Naive thymus-derived CD8-positive, alpha-beta T cell (primary cell): Measurements from ENCODE around the gene GPC6. TPM values are rescaled to one million over a fixed set of nuclear protein-coding genes. Genes with fewer than 3 reads are reported as not detected.

Experiments
- ATAC-seq, 2 donors: fragments of 150-1000 bp; cut with Tn5 transposase in 1 of 2; sonication (Bioruptor Pico), chemical (Tn5 transposase) in 1 of 2; 1 replicate in 1 of 2; 2 replicates in 1 of 2; pipeline ENCODE4 v1.10.0; 2021; ENCODE audit warnings: mild to moderate bottlenecking in 2 of 2, moderate library complexity in 2 of 2
- POLR2A ChIA-PET: fragments of 350-600 bp; sonication (Branson Sonifier 250); formaldehyde crosslinking; loops from one replicate; lab custom pipeline; 2021; ENCODE audit warnings: antibody characterized with exemption; lab: Charles Lee
- DNase-seq, 10 donors: peaks; one replicate each; pipeline versions ENCODE4 v3.0.0 to v3.0.0-alpha.2; 2020 to 2022
- H3K27ac Mint-ChIP-seq, 10 donors: one replicate each; pipeline ENCODE4 v1.8.0; 2020 to 2022; ENCODE audit warnings: mild to moderate bottlenecking in 10 of 10, mixed read lengths in 10 of 10, moderate library complexity in 4 of 10, inconsistent platforms in 1 of 10
- H3K27me3 Mint-ChIP-seq, 5 donors: one replicate each; pipeline ENCODE4 v1.8.0; 2021 to 2022; ENCODE audit warnings: mixed read lengths in 5 of 5
- H3K36me3 Mint-ChIP-seq, 3 donors: one replicate each; pipeline ENCODE4 v1.8.0; 2020 to 2022; ENCODE audit warnings: mixed read lengths in 3 of 3, mild to moderate bottlenecking in 2 of 3, inconsistent platforms in 1 of 3
- H3K4me1 Mint-ChIP-seq, 4 donors: one replicate each; pipeline ENCODE4 v1.8.0; 2021 to 2022; ENCODE audit warnings: mixed read lengths in 4 of 4
- H3K4me3 Mint-ChIP-seq, 10 donors: one replicate each; pipeline ENCODE4 v1.8.0; 2020 to 2022; ENCODE audit warnings: mild to moderate bottlenecking in 10 of 10, mixed read lengths in 10 of 10, moderate library complexity in 6 of 10, inconsistent platforms in 1 of 10
- H3K9me3 Mint-ChIP-seq, 9 donors: one replicate each; pipeline ENCODE4 v1.8.0; 2020 to 2022; ENCODE audit warnings: mixed read lengths in 9 of 9, mild to moderate bottlenecking in 3 of 9, inconsistent platforms in 1 of 9, moderate library complexity in 1 of 9
- polyA plus RNA-seq, 3 donors: library from polyadenylated mRNA; unstranded; fragments of 300-500 nt; fragmentation: Illumina TruSeq; gene quantifications; one replicate each; pipeline ENCODE4 v1.2.3, GENCODE V29; 2021
- total RNA-seq, 8 experiments: library from RNA in 2 of 8; stranded (reverse) in 2 of 8; gene quantifications; one replicate each; pipeline ENCODE4 v1.2.3 and lab custom pipeline; 2021 to 2026

Gene GPC6
- total and polyA plus RNA-seq, 5 experiments from 2014 or later: not detected

DNA sequence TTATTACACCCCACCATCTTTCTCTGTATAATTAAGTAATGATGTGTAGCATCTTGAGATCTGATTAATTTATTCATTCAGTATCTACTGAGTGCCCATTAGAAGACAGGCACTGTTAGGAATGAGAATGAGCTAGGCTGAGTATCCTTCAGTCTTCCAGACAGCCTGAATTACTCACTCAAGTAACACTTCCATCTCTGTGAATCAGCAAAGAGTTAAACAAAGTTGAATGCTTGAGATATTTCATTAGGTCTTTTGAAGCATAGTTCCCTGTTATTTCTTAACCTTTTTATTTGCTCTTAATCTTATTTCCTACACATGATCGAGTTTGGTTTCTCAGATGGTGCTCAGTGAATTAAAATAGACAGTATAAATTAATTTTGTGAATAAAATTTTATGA, 839.1 kb downstream of the GPC6 start:
- H3K4me3 Mint-ChIP-seq: no peak overlapping the region
- no peak for ATAC-seq

DNA sequence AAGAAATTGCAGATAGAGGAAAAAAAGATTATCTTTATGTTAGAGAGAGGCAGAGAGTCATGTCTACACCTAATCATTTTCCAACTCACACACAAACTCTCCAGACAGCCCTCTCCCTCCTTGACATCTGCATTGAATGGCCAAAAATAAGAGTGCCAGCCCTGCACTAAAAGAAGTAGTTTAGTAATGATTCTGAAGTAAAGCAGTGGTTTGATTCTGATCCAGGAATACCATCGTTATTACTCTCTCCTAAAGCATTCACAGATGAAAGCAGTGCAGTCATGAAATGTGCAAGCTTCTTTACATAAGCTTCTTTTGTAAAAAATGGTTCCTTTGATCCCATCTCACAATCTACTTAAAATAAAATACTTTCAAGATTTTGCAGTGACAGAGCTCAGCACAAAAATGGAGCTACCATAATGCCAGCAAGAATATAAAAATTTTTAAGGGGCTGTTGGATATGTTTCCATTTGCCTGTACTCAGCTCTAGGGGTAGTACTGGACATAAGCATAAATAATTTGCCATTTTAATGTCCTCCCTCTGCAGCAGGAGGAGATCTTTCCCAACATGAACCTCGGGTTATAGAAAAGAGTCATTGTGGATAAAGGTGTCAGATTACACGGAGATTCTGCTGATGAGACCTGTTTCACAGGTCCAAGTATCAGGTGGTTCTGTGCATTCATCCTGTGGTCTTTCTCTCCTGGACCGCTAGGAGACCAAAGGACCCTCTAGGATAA, 846.6 kb downstream of the GPC6 start:
- Mint-ChIP-seq H3K27me3 (peaks cover 0 to 16% (median 2%) of the 10 kb centered on the region in 5 donors), H3K9me3 (peaks cover 0 to 19% (median 8%) of the 10 kb centered on the region in 9 donors), H3K36me3 (peaks cover 0 to 2% (median 0%) of the 10 kb centered on the region in 3 donors), H3K27ac (no peak overlapping the region), H3K4me3 (no peak overlapping the region), H3K4me1 (no peaks in the 10 kb centered on the region)
- DNase-seq (no peak), ATAC-seq (no peak)
- POLR2A ChIA-PET: no interaction called here

More for the DNA sequence above, 839.1 kb downstream of the GPC6 start:
- H3K27ac Mint-ChIP-seq: no peak overlapping the region
- peaks cover 0 to 12% (median 0%) of the 10 kb centered on the region in 9 donors for H3K9me3 Mint-ChIP-seq
- no peaks in the 10 kb centered on the region for H3K36me3 Mint-ChIP-seq
- no peaks in the 10 kb centered on the region for H3K4me1 Mint-ChIP-seq
- no peak for DNase-seq
- peaks cover 0 to 7% (median 0%) of the 10 kb centered on the region in 5 donors for H3K27me3 Mint-ChIP-seq
- POLR2A ChIA-PET: no interaction called here

GRCh38 chr13:94079876-94080275, 853.3 kb downstream of the GPC6 start:
- Mint-ChIP-seq H3K9me3 (peaks cover 0 to 19% (median 6%) of the 10 kb centered on the region in 9 donors), H3K4me1 (no peaks in the 10 kb centered on the region), H3K36me3 (peaks cover 0 to 2% (median 0%) of the 10 kb centered on the region in 3 donors), H3K27ac (no peak overlapping the region), H3K4me3 (no peak overlapping the region), H3K27me3 (peaks cover 5 to 17% (median 9%) of the 10 kb centered on the region in 5 donors)
- ATAC-seq: no peak
- no peak for DNase-seq
- POLR2A ChIA-PET: no interaction called here

DNA sequence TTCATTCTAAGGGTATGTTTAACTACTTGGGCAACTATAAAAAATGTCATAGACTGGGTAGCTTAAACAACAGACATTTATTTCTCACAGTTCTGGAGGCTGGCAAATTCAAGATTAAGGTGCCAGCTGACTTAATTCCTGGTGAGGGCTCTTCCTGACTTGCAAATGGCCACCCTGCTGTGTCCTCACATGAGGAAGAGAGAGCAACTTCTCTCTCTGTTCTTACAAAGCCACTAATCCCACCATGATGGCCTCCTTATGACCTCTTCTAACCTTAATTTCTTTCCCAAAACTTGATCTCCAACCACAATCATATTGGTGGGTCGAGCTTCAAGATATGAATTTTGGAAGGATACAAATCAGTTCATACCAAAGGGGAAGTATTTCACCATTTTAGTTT, 853.9 kb downstream of the GPC6 start:
- DNase-seq: no peak
- POLR2A ChIA-PET: no interaction called here

DNA sequence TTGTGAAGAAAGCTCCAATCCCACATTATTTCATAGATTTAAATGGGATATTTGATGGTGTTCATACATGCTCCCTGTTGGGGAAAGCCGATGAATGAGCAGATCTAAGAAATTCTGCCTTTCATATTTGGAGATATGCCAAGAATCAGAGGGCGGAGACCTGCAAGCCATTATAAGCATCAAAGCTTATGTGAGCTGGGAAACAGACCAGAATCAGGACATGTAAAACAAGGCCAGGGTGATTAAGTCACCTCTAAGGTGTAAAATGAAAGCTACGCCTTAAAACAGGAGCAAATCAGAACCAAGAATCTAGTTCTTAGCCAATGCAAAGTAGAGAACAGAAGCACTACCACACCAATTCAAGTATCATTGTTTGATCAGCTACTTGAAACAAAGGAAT, 860.5 kb downstream of the GPC6 start:
- Mint-ChIP-seq H3K9me3 (peaks cover 0 to 1% (median 0%) of the 10 kb centered on the region in 9 donors), H3K4me3 (no peak overlapping the region), H3K27ac (peak overlapping the region in 1 of 10 donors; percentile 7), H3K36me3 (no peaks in the 10 kb centered on the region), H3K4me1 (no peaks in the 10 kb centered on the region), H3K27me3 (peaks cover 3 to 9% (median 6%) of the 10 kb centered on the region in 5 donors)
- POLR2A ChIA-PET: no interaction called here
- no peak for DNase-seq
- no peak for ATAC-seq

More for the DNA sequence above, 853.9 kb downstream of the GPC6 start:
- Mint-ChIP-seq H3K9me3 (peaks cover 0 to 19% (median 6%) of the 10 kb centered on the region in 9 donors), H3K36me3 (peaks cover 0 to 2% (median 0%) of the 10 kb centered on the region in 3 donors), H3K27me3 (peaks cover 5 to 16% (median 9%) of the 10 kb centered on the region in 5 donors), H3K27ac (no peak overlapping the region), H3K4me3 (no peak overlapping the region), H3K4me1 (no peaks in the 10 kb centered on the region)
- ATAC-seq: no peak

DNA sequence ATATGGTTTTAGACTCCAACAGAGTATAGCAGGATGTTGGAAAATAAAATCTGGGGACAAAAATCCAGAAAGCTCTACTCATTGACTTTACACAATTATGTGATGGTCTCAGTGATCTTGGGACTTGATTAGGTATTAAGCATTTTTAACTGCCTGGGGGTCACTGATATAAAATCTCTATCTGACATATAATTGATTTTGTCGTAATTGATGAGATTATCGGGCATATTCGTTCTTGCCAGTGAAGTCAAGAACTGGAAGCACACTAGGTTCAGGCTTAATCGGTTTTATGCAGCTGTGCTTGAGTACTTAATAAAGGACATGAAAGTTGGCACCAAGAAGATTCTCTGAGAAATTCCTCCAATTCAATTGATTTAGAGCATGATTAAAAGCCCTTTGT, 862.1 kb downstream of the GPC6 start:
- POLR2A ChIA-PET: no interaction called here
- DNase-seq: no peak
- H3K4me1 Mint-ChIP-seq: no peaks in the 10 kb centered on the region
- peaks cover 0 to 11% (median 5%) of the 10 kb centered on the region in 9 donors for H3K9me3 Mint-ChIP-seq
- ATAC-seq: no peak
- H3K27me3 Mint-ChIP-seq: peaks cover 0 to 20% (median 2%) of the 10 kb centered on the region in 5 donors
- peaks cover 0 to 4% (median 0%) of the 10 kb centered on the region in 3 donors for H3K36me3 Mint-ChIP-seq
- H3K27ac Mint-ChIP-seq: no peak overlapping the region
- H3K4me3 Mint-ChIP-seq: no peak overlapping the region

GRCh38 chr13:94090773-94091480, 864.3 kb downstream of the GPC6 start:
- Mint-ChIP-seq H3K27me3 (peaks cover 2 to 11% (median 3%) of the 10 kb centered on the region in 5 donors), H3K27ac (no peak overlapping the region), H3K9me3 (peaks cover 0 to 12% (median 5%) of the 10 kb centered on the region in 9 donors), H3K36me3 (peaks cover 0 to 4% (median 0%) of the 10 kb centered on the region in 3 donors), H3K4me3 (no peak overlapping the region), H3K4me1 (no peaks in the 10 kb centered on the region)
- DNase-seq (no peak), ATAC-seq (no peak)
- POLR2A ChIA-PET: no interaction called here

DNA sequence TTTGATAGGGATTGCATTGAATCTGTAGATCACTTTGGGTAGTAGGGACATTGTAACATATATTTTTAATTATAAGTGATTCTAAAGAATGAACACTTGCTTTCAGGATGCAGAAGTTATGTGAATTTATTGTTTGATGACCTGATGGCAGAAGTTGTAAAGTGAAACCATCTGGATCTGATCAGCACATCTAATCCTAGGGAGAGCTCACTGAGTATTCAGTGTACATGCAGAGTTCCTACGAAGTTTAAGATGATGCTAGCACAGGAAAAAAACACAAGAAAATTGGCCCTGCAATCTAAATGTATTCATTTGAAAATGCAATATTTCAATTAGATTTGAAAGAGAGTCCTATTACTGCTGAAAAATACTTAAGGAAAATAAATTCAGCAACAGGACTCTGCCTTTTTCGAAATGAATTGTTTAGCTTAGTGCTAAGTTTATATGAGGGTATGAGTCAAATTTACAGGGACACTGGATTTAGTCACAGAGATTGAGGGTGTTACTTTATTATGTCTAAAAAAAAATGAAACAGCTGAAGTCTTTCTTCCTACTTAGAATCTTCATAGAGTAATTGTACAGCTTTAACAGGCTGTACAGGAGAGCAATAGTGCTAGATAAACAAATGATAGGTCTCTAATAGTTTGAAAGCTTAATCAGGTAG, 867.2 kb downstream of the GPC6 start:
- H3K4me1 Mint-ChIP-seq: no peaks in the 10 kb centered on the region
- peaks cover 2 to 11% (median 3%) of the 10 kb centered on the region in 5 donors for H3K27me3 Mint-ChIP-seq
- H3K36me3 Mint-ChIP-seq: peaks cover 0 to 4% (median 0%) of the 10 kb centered on the region in 3 donors
- POLR2A ChIA-PET: no interaction called here
- no peak overlapping the region for H3K4me3 Mint-ChIP-seq
- DNase-seq: no peak
- no peak for ATAC-seq
- H3K9me3 Mint-ChIP-seq: peaks cover 0 to 12% (median 5%) of the 10 kb centered on the region in 9 donors
- H3K27ac Mint-ChIP-seq: no peak overlapping the region

GRCh38 chr13:94109715-94110374, 883.2 kb downstream of the GPC6 start:
- Mint-ChIP-seq H3K27me3 (peaks cover 9 to 24% (median 11%) of the 10 kb centered on the region in 5 donors), H3K4me1 (peaks cover 0 to 2% (median 0%) of the 10 kb centered on the region in 4 donors)
- POLR2A ChIA-PET: no interaction called here

DNA sequence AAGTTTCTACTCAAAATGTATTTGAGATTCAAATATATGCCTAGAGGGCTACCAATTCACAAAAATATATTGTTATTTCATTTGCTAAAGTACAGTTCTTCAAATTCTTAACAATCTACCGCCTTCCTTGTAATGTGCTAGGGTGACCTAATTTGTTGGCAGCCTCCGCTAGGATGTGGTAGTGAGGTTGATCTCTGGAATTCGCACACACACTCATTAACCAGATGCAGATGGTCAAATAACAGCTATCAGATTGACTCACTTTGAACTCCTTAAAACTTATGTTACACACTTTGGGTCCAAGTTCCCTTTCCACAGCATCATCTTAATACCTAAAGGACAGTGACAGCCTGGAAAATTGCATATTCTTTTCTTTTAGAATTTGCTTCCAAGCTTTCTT, 885.6 kb downstream of the GPC6 start:
- H3K4me3 Mint-ChIP-seq: no peak overlapping the region
- no peaks in the 10 kb centered on the region for H3K36me3 Mint-ChIP-seq
- H3K9me3 Mint-ChIP-seq: peaks cover 0 to 3% (median 0%) of the 10 kb centered on the region in 9 donors
- DNase-seq: no peak
- ATAC-seq: no peak
- peaks cover under 1 to 4% (median 2%) of the 10 kb centered on the region in 5 donors for H3K27me3 Mint-ChIP-seq
- H3K4me1 Mint-ChIP-seq: peaks cover 0 to 2% (median 0%) of the 10 kb centered on the region in 4 donors
- H3K27ac Mint-ChIP-seq: no peak overlapping the region
- POLR2A ChIA-PET: no interaction called here

More at GRCh38 chr13:94109715-94110374, 883.2 kb downstream of the GPC6 start:
- H3K27ac Mint-ChIP-seq: peak overlapping the region in 1 of 10 donors; percentile 40
- H3K9me3 Mint-ChIP-seq: peaks cover 0 to 10% (median 3%) of the 10 kb centered on the region in 9 donors
- ATAC-seq (no peak), DNase-seq (no peak)
- no peak overlapping the region for H3K4me3 Mint-ChIP-seq
- H3K36me3 Mint-ChIP-seq: peaks cover 0 to 13% (median 0%) of the 10 kb centered on the region in 3 donors

DNA sequence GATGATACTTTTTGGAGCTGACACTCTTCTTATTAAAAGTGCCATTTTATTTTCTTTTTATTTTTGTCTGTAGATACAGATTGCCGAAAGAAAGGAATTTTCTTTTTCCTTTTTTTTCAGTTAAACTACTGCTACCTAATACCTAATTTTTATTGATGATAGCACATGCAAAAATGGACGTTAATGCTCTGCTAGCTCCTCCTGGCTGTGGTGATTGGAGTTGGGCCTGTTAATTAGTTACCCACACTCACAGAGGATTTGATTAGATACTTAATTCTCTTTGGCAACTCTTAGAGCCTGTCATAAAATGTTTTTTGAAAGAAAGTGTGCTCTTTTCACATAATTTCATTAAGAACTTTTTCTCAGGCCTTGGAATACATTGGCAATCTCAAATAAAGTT, 886.1 kb downstream of the GPC6 start:
- Mint-ChIP-seq H3K36me3 (no peaks in the 10 kb centered on the region), H3K27me3 (peaks cover 0 to 6% (median 2%) of the 10 kb centered on the region in 5 donors), H3K4me1 (peaks cover 0 to 2% (median 0%) of the 10 kb centered on the region in 4 donors), H3K9me3 (peaks cover 0 to 3% (median 0%) of the 10 kb centered on the region in 9 donors), H3K4me3 (no peak overlapping the region), H3K27ac (no peak overlapping the region)
- ATAC-seq (no peak), DNase-seq (no peak)
- POLR2A ChIA-PET: no interaction called here

GRCh38 chr13:94113245-94113644, 886.6 kb downstream of the GPC6 start:
- POLR2A ChIA-PET: no interaction called here
- ATAC-seq: no peak

More at GRCh38 chr13:94113245-94113644, 886.6 kb downstream of the GPC6 start:
- Mint-ChIP-seq H3K4me3 (no peak overlapping the region), H3K36me3 (no peaks in the 10 kb centered on the region), H3K4me1 (peaks cover 0 to 2% (median 0%) of the 10 kb centered on the region in 4 donors), H3K27me3 (peaks cover 0 to 6% (median 2%) of the 10 kb centered on the region in 5 donors), H3K27ac (no peak overlapping the region), H3K9me3 (no peaks in the 10 kb centered on the region)
- no peak for DNase-seq
